NCI-H748 (cell line): ENCODE results near the gene SRGAP2B.
"Not testable (repeated sequence)": the region's sequence is repeated elsewhere in the genome, so short reads cannot be mapped to it uniquely, and the experiment has no call there.

Experiments used
- DNase-seq: peaks from one replicate; lab custom pipeline; 2025; ENCODE audit not compliant: unreplicated experiment; lab: John Stamatoyannopoulos, UW

The SRGAP2B gene

GRCh38 chr1:144917154-144918026 lies 177.7 kb downstream of the SRGAP2B start:
- DNase-seq = not testable (repeated sequence)

- not testable (repeated sequence) for DNase-seq
Observed at GRCh38 chr1:144913977-144914734, 181.0 kb downstream of the SRGAP2B start.

- DNase-seq = not testable (repeated sequence)
Observed at GRCh38 chr1:144913458-144913857, 181.7 kb downstream of the SRGAP2B start.

GRCh38 chr1:144910729-144911128 lies 184.4 kb downstream of the SRGAP2B start:
- not testable (repeated sequence) for DNase-seq

- not testable (repeated sequence) for DNase-seq
Observed at GRCh38 chr1:144900841-144901240, 194.3 kb downstream of the SRGAP2B start.

GRCh38 chr1:144894454-144895201 lies 200.5 kb downstream of the SRGAP2B start:
- DNase-seq = not testable (repeated sequence)

GRCh38 chr1:144893710-144894438 lies 201.3 kb downstream of the SRGAP2B start:
- DNase-seq = not testable (repeated sequence)

GRCh38 chr1:144893062-144893461 lies 202.1 kb downstream of the SRGAP2B start:
- DNase-seq = not testable (repeated sequence)

GRCh38 chr1:144889450-144890115 lies 205.5 kb downstream of the SRGAP2B start:
- DNase-seq = not testable (repeated sequence)

GRCh38 chr1:144883022-144883421 lies 212.1 kb downstream of the SRGAP2B start:
- DNase-seq = not testable (repeated sequence)

- DNase-seq = not testable (repeated sequence)
Observed at GRCh38 chr1:144882343-144882742, 212.8 kb downstream of the SRGAP2B start.

GRCh38 chr1:144858607-144859006 lies 236.5 kb downstream of the SRGAP2B start:
- not testable (repeated sequence) for DNase-seq
